T follicular helper cell (primary cell): ENCODE results near the gene SAFB2.

Experiments used
- DNase-seq: peaks from one replicate; pipeline ENCODE4 v3.0.0-alpha.2; 2020; ENCODE audit warnings: low read depth

SAFB2 gene

GRCh38 chr19:5579697-5580096 is 42.9 kb downstream of the SAFB2 start:
- DNase-seq: no peak

GRCh38 chr19:5579286-5579685 is 43.3 kb downstream of the SAFB2 start:
- no peak for DNase-seq

GRCh38 chr19:5578097-5578846 is 44.3 kb downstream of the SAFB2 start:
- peak; percentile 58 for DNase-seq

GRCh38 chr19:5575590-5575989 is 47.0 kb downstream of the SAFB2 start:
- no peak for DNase-seq

GRCh38 chr19:5572556-5573286 is 49.9 kb downstream of the SAFB2 start:
- no peak for DNase-seq

GRCh38 chr19:5571777-5572176 is 50.8 kb downstream of the SAFB2 start:
- DNase-seq: no peak

GRCh38 chr19:5567970-5568407 is 54.6 kb downstream of the SAFB2 start:
- DNase-seq: no peak

GRCh38 chr19:5567360-5567969 is 55.1 kb downstream of the SAFB2 start, which contains the start of gene TINCR:
Gene TINCR, minus strand, starts transcription at chr19:5567953.
- no peak for DNase-seq

GRCh38 chr19:5564930-5565329 is 57.6 kb downstream of the SAFB2 start:
- DNase-seq: no peak

- no peak for DNase-seq
Measured at GRCh38 chr19:5563935-5564612, 58.5 kb downstream of the SAFB2 start.

- DNase-seq: no peak
Measured at GRCh38 chr19:5563008-5563431, 59.6 kb downstream of the SAFB2 start.

GRCh38 chr19:5562280-5562679 is 60.3 kb downstream of the SAFB2 start:
- no peak for DNase-seq

- no peak for DNase-seq
Measured at GRCh38 chr19:5561559-5561958, 61.0 kb downstream of the SAFB2 start.

- DNase-seq: no peak
Measured at GRCh38 chr19:5560156-5560555, 62.4 kb downstream of the SAFB2 start.

- DNase-seq: no peak
Measured at GRCh38 chr19:5559804-5560133, 62.8 kb downstream of the SAFB2 start.

GRCh38 chr19:5558101-5558621 is 64.4 kb downstream of the SAFB2 start:
- DNase-seq: no peak

GRCh38 chr19:5557691-5558090 is 64.9 kb downstream of the SAFB2 start:
- no peak for DNase-seq

GRCh38 chr19:5554828-5555227 is 67.7 kb downstream of the SAFB2 start:
- no peak for DNase-seq

GRCh38 chr19:5553892-5554291 is 68.7 kb downstream of the SAFB2 start:
- DNase-seq: no peak

- no peak for DNase-seq
Measured at GRCh38 chr19:5547881-5548280, 74.7 kb downstream of the SAFB2 start.

- no peak for DNase-seq
Measured at GRCh38 chr19:5545984-5546383, 76.6 kb downstream of the SAFB2 start.

GRCh38 chr19:5545051-5545450 is 77.5 kb downstream of the SAFB2 start:
- DNase-seq: no peak
